GM21423 (cell line): ENCODE measurements around the gene ARHGEF7.
A peak's percentile ranks its signal among the peaks of the same experiment; 100 is the strongest.
"Not testable (repeated sequence)": the region's sequence is repeated elsewhere in the genome, so short reads cannot be mapped to it uniquely, and the experiment has no call there.

ENCODE experiments used
- ATAC-seq: cut with Tn5 transposase; IDR thresholded peaks from one replicate; pipeline ENCODE4 v1.9.1; 2021; ENCODE audit warnings: mild to moderate bottlenecking, moderate library complexity; ENCODE audit not compliant: unreplicated experiment

Gene ARHGEF7

GRCh38 chr13:111189516-111189915, 74.4 kb downstream of the ARHGEF7 start:
- not testable (repeated sequence) for ATAC-seq

GRCh38 chr13:111193223-111193622, 78.1 kb downstream of the ARHGEF7 start:
- ATAC-seq = not testable (repeated sequence)

- not testable (repeated sequence) for ATAC-seq
Measured at GRCh38 chr13:111194651-111195050, 79.5 kb downstream of the ARHGEF7 start.

- not testable (repeated sequence) for ATAC-seq
Measured at GRCh38 chr13:111198732-111199378, 83.7 kb downstream of the ARHGEF7 start.

- ATAC-seq = no peak
Measured at GRCh38 chr13:111201304-111201940, 86.3 kb downstream of the ARHGEF7 start.

GRCh38 chr13:111202156-111202621, 87.1 kb downstream of the ARHGEF7 start:
- no peak for ATAC-seq

- ATAC-seq = peak; percentile 78
Measured at GRCh38 chr13:111202745-111203144, 87.6 kb downstream of the ARHGEF7 start.

- no peak for ATAC-seq
Measured at GRCh38 chr13:111203736-111204389, 88.8 kb downstream of the ARHGEF7 start.

- no peak for ATAC-seq
Measured at GRCh38 chr13:111204438-111205177, 89.5 kb downstream of the ARHGEF7 start.

- no peak for ATAC-seq
Measured at GRCh38 chr13:111206148-111206547, 91.0 kb downstream of the ARHGEF7 start.

- no peak for ATAC-seq
Measured at GRCh38 chr13:111209613-111210012, 94.5 kb downstream of the ARHGEF7 start.

GRCh38 chr13:111210091-111210490, 95.0 kb downstream of the ARHGEF7 start:
- no peak for ATAC-seq

- ATAC-seq = no peak
Measured at GRCh38 chr13:111210544-111211469, 95.7 kb downstream of the ARHGEF7 start.

GRCh38 chr13:111211789-111212516, 96.8 kb downstream of the ARHGEF7 start:
- no peak for ATAC-seq

- no peak for ATAC-seq
Measured at GRCh38 chr13:111212517-111212873, 97.4 kb downstream of the ARHGEF7 start.

GRCh38 chr13:111213964-111214726, 99.0 kb downstream of the ARHGEF7 start:
- no peak for ATAC-seq

- no peak for ATAC-seq
Measured at GRCh38 chr13:111215081-111216047, 100.3 kb downstream of the ARHGEF7 start.
